ENCODE results near the gene HERC4. TPM values are rescaled to one million over a fixed set of nuclear protein-coding genes. Genes with fewer than 3 reads are reported as not detected.

Gene HERC4
- total RNA-seq, 1 experiment from 2014 or later, result 39.4 TPM

DNA sequence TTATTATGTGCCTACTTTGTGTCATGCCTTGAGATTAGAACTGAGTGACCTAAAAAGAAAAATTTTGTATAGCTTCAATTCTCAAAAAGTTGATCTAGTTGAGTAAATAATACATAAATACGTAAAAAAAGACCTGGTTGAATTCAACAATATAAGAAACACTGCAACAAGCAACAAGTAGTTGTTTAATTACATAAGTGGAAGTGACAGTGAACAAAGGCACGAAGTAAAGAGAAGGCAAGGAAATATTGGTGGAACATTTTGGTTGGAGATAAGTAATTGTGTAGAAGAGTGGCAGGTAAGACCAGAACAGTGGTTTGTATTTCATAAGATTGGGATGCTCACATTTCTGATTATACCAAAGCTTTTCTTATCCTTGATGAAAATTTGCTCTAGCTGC, 26.0 kb upstream of the HERC4 start:
- ChIA-PET CTCF (no interaction called here), POLR2A (no interaction called here)
- no peak for TF ChIP-seq TP53 (CRISPR knock-in tag; IDR thresholded peaks at IDR 0.05)
- no peak for TF ChIP-seq RELA (CRISPR knock-in tag; IDR thresholded peaks at IDR 0.05; ENCODE audit: borderline replicate concordance)
- no peak for TF ChIP-seq ZNF416 (CRISPR knock-in tag; IDR thresholded peaks at IDR 0.05)
- no peak for TF ChIP-seq NFYB (CRISPR knock-in tag; conservative IDR thresholded peaks at IDR 0.05; ENCODE audit: low read depth)
- TF ChIP-seq, protein P1, sequence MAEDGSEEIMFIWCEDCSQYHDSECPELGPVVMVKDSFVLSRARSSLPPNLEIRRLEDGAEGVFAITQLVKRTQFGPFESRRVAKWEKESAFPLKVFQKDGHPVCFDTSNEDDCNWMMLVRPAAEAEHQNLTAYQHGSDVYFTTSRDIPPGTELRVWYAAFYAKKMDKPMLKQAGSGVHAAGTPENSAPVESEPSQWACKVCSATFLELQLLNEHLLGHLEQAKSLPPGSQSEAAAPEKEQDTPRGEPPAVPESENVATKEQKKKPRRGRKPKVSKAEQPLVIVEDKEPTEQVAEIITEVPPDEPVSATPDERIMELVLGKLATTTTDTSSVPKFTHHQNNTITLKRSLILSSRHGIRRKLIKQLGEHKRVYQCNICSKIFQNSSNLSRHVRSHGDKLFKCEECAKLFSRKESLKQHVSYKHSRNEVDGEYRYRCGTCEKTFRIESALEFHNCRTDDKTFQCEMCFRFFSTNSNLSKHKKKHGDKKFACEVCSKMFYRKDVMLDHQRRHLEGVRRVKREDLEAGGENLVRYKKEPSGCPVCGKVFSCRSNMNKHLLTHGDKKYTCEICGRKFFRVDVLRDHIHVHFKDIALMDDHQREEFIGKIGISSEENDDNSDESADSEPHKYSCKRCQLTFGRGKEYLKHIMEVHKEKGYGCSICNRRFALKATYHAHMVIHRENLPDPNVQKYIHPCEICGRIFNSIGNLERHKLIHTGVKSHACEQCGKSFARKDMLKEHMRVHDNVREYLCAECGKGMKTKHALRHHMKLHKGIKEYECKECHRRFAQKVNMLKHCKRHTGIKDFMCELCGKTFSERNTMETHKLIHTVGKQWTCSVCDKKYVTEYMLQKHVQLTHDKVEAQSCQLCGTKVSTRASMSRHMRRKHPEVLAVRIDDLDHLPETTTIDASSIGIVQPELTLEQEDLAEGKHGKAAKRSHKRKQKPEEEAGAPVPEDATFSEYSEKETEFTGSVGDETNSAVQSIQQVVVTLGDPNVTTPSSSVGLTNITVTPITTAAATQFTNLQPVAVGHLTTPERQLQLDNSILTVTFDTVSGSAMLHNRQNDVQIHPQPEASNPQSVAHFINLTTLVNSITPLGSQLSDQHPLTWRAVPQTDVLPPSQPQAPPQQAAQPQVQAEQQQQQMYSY (CRISPR knock-in tag; IDR thresholded peaks at IDR 0.05), result no peak
- no peak for TF ChIP-seq RORB (CRISPR knock-in tag; IDR thresholded peaks at IDR 0.05)
- TF ChIP-seq IRF2 (CRISPR knock-in tag; IDR thresholded peaks at IDR 0.05; ENCODE audit: borderline replicate concordance, low read depth), result no peak
- TF ChIP-seq SOX15 (CRISPR knock-in tag; IDR thresholded peaks at IDR 0.05), result no peak
- TF ChIP-seq, protein P2, sequence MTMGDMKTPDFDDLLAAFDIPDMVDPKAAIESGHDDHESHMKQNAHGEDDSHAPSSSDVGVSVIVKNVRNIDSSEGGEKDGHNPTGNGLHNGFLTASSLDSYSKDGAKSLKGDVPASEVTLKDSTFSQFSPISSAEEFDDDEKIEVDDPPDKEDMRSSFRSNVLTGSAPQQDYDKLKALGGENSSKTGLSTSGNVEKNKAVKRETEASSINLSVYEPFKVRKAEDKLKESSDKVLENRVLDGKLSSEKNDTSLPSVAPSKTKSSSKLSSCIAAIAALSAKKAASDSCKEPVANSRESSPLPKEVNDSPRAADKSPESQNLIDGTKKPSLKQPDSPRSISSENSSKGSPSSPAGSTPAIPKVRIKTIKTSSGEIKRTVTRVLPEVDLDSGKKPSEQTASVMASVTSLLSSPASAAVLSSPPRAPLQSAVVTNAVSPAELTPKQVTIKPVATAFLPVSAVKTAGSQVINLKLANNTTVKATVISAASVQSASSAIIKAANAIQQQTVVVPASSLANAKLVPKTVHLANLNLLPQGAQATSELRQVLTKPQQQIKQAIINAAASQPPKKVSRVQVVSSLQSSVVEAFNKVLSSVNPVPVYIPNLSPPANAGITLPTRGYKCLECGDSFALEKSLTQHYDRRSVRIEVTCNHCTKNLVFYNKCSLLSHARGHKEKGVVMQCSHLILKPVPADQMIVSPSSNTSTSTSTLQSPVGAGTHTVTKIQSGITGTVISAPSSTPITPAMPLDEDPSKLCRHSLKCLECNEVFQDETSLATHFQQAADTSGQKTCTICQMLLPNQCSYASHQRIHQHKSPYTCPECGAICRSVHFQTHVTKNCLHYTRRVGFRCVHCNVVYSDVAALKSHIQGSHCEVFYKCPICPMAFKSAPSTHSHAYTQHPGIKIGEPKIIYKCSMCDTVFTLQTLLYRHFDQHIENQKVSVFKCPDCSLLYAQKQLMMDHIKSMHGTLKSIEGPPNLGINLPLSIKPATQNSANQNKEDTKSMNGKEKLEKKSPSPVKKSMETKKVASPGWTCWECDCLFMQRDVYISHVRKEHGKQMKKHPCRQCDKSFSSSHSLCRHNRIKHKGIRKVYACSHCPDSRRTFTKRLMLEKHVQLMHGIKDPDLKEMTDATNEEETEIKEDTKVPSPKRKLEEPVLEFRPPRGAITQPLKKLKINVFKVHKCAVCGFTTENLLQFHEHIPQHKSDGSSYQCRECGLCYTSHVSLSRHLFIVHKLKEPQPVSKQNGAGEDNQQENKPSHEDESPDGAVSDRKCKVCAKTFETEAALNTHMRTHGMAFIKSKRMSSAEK (CRISPR knock-in tag; IDR thresholded peaks at IDR 0.05; ENCODE audit: borderline replicate concordance), result no peak
- TF ChIP-seq, protein P3, sequence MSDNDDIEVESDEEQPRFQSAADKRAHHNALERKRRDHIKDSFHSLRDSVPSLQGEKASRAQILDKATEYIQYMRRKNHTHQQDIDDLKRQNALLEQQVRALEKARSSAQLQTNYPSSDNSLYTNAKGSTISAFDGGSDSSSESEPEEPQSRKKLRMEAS (CRISPR knock-in tag; IDR thresholded peaks at IDR 0.05), result no peak
- TF ChIP-seq, protein P4, sequence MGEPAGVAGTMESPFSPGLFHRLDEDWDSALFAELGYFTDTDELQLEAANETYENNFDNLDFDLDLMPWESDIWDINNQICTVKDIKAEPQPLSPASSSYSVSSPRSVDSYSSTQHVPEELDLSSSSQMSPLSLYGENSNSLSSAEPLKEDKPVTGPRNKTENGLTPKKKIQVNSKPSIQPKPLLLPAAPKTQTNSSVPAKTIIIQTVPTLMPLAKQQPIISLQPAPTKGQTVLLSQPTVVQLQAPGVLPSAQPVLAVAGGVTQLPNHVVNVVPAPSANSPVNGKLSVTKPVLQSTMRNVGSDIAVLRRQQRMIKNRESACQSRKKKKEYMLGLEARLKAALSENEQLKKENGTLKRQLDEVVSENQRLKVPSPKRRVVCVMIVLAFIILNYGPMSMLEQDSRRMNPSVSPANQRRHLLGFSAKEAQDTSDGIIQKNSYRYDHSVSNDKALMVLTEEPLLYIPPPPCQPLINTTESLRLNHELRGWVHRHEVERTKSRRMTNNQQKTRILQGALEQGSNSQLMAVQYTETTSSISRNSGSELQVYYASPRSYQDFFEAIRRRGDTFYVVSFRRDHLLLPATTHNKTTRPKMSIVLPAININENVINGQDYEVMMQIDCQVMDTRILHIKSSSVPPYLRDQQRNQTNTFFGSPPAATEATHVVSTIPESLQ (CRISPR knock-in tag; IDR thresholded peaks at IDR 0.05), result no peak
- TF ChIP-seq, protein P5, sequence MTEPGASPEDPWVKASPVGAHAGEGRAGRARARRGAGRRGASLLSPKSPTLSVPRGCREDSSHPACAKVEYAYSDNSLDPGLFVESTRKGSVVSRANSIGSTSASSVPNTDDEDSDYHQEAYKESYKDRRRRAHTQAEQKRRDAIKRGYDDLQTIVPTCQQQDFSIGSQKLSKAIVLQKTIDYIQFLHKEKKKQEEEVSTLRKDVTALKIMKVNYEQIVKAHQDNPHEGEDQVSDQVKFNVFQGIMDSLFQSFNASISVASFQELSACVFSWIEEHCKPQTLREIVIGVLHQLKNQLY (CRISPR knock-in tag; IDR thresholded peaks at IDR 0.05), result no peak
- TF ChIP-seq NR3C1 (CRISPR knock-in tag; conservative IDR thresholded peaks at IDR 0.05; ENCODE audit: low read depth), result no peak
- no peak for TF ChIP-seq NFATC4 (CRISPR knock-in tag; IDR thresholded peaks at IDR 0.05)
- Mint-ChIP-seq H3K27me3 (ENCODE audit: low read depth) (no peaks in the 10 kb centered on the region), H3K36me3 (no peaks in the 10 kb centered on the region), H3K9me3 (no peaks in the 10 kb centered on the region), H3K4me3 (no peak overlapping the region), H3K4me1 (peaks cover 8% of the 10 kb centered on the region; the same call in 1 of the 2 replicates), H3K27ac (no peak overlapping the region)
- DNase-seq (ENCODE audit: low spot score) (no peak), ATAC-seq (no peak)

DNA sequence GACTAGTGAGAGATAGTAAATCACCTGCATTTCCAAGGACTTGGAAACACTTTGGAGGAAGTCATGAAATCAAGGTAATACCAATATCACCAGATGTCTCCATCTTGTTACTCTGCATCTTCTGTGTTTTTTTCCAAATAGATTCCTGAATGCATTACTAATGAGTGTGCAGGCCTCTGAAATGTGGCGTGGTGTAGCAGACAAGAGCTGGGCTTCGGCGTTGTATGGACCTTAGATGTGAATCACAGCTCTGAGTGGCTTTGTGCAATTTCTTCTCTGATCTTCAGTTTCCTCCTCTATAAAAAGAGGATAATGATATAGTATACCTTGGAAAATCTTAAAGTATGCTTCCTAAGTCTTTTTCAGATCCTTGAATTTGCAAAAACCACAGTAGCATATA, 24.7 kb upstream of the HERC4 start:
- ChIA-PET POLR2A (no interaction called here), CTCF (interaction anchor here (1.4 kb wide), 1 partner anchor 57 kb away, joined by 4 read pairs; no protein-coding TSS in a partner anchor)
- H3K9me3 Mint-ChIP-seq, result no peaks in the 10 kb centered on the region
- ATAC-seq (no peak), DNase-seq (ENCODE audit: low spot score) (no peak)
- peaks cover 8% of the 10 kb centered on the region; the same call in 1 of the 2 replicates for H3K4me1 Mint-ChIP-seq
- no peak overlapping the region for H3K4me3 Mint-ChIP-seq
- no peaks in the 10 kb centered on the region for H3K27me3 Mint-ChIP-seq (ENCODE audit: low read depth)
- no peaks in the 10 kb centered on the region for H3K36me3 Mint-ChIP-seq
- H3K27ac Mint-ChIP-seq, result no peak overlapping the region
- no peak for TF ChIP-seq GTF2I (CRISPR knock-in tag; conservative IDR thresholded peaks at IDR 0.05)
- TF ChIP-seq, protein P6, sequence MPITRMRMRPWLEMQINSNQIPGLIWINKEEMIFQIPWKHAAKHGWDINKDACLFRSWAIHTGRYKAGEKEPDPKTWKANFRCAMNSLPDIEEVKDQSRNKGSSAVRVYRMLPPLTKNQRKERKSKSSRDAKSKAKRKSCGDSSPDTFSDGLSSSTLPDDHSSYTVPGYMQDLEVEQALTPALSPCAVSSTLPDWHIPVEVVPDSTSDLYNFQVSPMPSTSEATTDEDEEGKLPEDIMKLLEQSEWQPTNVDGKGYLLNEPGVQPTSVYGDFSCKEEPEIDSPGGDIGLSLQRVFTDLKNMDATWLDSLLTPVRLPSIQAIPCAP (CRISPR knock-in tag; IDR thresholded peaks at IDR 0.05), result no peak
- TF ChIP-seq, protein P7, sequence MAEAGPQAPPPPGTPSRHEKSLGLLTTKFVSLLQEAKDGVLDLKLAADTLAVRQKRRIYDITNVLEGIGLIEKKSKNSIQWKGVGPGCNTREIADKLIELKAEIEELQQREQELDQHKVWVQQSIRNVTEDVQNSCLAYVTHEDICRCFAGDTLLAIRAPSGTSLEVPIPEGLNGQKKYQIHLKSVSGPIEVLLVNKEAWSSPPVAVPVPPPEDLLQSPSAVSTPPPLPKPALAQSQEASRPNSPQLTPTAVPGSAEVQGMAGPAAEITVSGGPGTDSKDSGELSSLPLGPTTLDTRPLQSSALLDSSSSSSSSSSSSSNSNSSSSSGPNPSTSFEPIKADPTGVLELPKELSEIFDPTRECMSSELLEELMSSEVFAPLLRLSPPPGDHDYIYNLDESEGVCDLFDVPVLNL (CRISPR knock-in tag; IDR thresholded peaks at IDR 0.05; ENCODE audit: borderline replicate concordance, low read depth), result no peak
- no peak for TF ChIP-seq NR1H2 (CRISPR knock-in tag; IDR thresholded peaks at IDR 0.05)
- TF ChIP-seq, protein P8, sequence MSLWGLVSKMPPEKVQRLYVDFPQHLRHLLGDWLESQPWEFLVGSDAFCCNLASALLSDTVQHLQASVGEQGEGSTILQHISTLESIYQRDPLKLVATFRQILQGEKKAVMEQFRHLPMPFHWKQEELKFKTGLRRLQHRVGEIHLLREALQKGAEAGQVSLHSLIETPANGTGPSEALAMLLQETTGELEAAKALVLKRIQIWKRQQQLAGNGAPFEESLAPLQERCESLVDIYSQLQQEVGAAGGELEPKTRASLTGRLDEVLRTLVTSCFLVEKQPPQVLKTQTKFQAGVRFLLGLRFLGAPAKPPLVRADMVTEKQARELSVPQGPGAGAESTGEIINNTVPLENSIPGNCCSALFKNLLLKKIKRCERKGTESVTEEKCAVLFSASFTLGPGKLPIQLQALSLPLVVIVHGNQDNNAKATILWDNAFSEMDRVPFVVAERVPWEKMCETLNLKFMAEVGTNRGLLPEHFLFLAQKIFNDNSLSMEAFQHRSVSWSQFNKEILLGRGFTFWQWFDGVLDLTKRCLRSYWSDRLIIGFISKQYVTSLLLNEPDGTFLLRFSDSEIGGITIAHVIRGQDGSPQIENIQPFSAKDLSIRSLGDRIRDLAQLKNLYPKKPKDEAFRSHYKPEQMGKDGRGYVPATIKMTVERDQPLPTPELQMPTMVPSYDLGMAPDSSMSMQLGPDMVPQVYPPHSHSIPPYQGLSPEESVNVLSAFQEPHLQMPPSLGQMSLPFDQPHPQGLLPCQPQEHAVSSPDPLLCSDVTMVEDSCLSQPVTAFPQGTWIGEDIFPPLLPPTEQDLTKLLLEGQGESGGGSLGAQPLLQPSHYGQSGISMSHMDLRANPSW (CRISPR knock-in tag; conservative IDR thresholded peaks at IDR 0.05; ENCODE audit: low read depth), result no peak
- TF ChIP-seq FOXK1 (CRISPR knock-in tag; IDR thresholded peaks at IDR 0.05), result no peak

Measured in WTC11 (cell line).